Activated gamma-delta T cell treated with Interleukin-2 at 50 U/mL for 16 hours (primary cell): Measurements from ENCODE around the gene MTURN.

Source experiments
- DNase-seq: peaks from one replicate; pipeline ENCODE4 v3.0.0-alpha.2; 2020

MTURN gene

DNA sequence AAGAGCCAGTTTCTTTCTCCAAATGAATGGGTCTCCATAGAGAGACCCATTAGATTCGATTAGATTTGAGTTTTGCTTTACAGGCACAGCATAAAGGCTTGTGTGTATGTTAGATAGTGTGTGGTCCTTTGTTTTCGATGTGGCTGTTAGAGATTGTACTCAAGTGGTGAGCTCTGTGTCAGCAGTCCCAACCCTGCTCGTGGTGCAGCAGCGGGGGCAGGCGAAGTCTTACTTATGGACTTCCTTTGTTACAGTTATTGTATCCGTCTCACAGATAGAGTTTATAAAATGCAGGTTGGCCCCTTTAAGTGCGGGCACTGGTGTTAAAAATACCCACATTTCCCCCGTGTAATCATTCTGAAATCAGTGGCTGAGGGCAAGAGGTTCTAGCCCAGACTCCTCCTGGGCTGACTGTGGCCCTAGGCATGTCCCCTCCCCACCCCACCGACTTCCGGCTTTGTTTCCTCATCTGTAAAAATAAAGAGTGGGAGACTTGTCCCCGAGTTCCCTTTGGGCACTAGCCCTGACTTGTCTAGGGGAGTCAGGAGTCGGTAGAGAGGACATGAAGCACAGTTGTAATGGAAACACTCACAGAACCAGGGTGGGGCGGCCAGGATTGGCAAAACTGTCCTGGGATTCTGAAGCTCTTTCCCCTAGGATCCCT lies 28.6 kb downstream of the MTURN start:
- DNase-seq: peak; percentile 29

DNA sequence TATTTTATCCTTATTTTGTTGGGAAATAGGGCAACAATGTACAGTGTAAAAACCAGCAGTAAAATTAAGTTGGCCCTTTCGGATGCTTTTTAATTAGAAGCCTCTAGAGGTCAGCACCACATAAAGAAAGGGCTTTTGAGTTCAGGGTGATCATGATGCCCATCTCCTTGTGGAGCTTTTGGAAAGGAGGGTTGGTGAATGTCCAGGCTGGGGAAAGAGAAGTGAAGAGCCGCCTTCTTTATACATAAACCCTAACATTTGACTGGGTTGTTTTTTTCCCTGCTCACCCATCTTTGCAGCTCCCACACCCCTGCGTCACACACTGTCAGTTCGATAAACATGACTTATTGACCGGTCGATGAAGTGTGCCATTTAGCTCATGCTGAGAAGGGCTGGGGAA lies 29.8 kb downstream of the MTURN start:
- DNase-seq: no peak

GRCh38 chr7:30165590-30165989 lies 30.8 kb downstream of the MTURN start:
- no peak for DNase-seq

- no peak for DNase-seq
Measured at GRCh38 chr7:30166155-30166840, 31.5 kb downstream of the MTURN start.

GRCh38 chr7:30166841-30167235 lies 32.1 kb downstream of the MTURN start:
- no peak for DNase-seq

DNA sequence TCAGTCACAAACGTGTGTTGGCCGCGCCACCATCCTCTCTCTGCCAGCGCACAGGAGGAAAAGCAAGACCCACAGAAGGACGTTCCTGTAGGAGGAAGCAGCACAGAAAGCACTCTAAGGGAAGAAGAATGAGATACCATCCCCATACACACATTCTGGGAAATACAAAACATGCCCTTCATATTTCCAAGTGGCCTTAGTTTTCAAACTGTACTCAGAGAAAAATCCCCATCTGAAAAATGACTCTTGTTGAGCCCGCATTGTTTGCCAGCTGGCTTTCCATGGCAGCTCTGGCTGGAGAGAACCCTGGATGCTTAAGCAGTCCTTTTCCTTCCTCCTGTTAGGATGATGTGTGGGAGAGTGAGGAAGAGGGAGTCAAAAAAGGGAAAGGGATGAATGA lies 33.1 kb downstream of the MTURN start:
- DNase-seq: no peak

DNA sequence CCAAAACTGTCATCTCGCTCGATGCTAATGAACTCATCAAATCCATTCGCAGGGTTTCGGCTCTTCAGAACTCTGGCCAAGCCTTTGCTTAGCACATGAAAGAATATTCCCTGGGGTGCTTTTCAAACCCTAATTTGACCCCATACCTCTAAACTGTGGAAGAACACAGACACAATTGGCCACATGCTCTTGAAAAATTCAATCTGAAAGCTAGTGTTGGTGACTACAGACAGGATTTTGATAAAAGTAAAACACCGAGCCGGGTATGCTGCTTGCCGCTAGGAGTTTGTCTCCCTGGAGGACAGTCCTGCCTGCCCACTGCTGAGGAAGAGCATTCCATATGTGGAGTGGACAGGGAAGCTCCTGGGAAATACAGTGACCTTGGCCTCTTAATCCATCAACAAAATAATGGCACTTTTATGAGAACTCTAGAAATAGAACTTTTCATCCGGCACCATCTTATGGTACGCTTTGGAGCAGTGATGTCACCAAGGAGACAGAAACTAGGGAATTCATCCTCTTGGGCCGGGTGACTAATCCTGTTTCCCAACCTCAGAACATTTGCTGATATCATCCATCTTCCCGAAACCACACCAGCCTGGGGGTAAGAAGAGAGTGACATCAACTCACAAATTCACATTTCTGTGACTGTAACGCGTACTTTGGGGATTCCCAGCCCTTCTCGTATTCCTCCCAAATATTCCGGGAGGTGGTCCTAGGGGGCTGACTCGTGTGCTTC lies 34.2 kb downstream of the MTURN start:
- no peak for DNase-seq

DNA sequence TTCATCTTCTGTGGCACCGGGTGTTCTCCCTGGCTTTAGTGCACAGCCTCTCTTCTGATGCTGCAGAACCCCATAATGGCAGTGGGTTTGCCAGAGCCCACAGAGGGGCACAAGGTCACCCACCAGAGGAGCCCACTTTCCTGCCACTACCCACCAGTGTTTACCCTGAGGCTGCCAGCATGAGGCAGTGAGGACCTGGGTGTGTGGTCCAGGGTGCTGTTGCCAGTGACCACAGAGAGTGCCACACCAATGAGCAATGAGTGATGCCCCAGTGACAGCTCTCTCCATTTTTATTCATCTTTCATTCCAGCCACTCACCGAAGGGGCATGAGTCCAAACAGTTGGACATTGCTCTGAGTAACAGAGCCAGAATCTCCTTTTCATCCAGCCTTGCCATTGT lies 34.8 kb downstream of the MTURN start:
- DNase-seq: no peak

- DNase-seq: no peak
Measured at GRCh38 chr7:30170476-30171205, 35.9 kb downstream of the MTURN start.

DNA sequence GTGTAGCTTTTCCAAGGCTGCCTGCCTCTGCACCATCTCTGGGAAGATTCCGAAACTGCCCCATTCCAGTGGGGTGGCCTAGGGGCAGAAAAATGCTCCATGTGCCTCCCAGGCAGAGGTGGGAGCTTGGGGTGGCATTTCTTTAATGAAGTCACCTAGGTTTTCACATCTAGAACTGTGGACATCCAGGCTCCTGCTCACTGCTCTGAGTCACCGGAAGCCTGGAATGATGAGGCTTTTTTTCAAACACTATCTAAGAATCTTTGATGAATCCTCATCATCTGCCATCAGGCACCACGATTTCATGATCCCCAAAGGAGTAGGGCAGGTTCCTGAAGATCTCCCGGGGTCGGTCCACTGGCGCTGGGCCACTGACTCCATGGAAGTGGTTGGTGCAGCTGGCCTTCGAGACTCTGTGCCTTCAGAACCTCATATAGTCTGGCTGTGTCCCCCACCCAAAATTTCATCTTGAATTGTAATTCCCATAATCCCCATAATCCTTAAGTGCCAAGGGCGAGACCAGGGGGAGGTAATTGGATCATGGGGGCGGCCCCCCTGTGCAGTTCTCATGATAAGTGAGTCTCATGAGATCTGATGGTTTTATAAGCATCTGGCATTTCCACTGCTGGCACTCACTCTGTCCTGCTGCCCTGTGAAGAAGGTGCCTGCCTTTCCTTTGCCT lies 37.1 kb downstream of the MTURN start:
- no peak for DNase-seq

- no peak for DNase-seq
Measured at GRCh38 chr7:30172451-30172850, 37.7 kb downstream of the MTURN start.

- DNase-seq: no peak
Measured at GRCh38 chr7:30173058-30173897, 38.5 kb downstream of the MTURN start.

DNA sequence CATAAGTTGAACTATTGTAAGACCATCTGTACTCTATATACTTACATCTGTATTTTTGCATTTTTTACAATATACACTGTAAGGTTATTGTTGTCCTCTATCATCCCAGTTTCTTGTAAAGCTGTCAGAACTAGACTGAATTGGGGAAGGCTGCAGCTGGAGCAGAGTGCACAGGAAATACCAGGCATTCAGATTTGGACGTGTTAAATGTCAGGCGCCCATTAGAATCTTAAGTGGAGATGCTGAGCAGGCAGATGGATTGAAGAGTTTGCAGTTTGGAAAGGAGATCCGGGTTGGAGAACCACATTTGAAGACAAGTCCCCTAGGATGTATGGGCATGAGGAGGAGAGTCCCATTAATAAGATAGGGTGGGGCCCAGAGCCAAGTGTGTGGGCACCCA lies 40.4 kb downstream of the MTURN start:
- DNase-seq: no peak

- no peak for DNase-seq
Measured at GRCh38 chr7:30175636-30176147, 40.9 kb downstream of the MTURN start.

DNA sequence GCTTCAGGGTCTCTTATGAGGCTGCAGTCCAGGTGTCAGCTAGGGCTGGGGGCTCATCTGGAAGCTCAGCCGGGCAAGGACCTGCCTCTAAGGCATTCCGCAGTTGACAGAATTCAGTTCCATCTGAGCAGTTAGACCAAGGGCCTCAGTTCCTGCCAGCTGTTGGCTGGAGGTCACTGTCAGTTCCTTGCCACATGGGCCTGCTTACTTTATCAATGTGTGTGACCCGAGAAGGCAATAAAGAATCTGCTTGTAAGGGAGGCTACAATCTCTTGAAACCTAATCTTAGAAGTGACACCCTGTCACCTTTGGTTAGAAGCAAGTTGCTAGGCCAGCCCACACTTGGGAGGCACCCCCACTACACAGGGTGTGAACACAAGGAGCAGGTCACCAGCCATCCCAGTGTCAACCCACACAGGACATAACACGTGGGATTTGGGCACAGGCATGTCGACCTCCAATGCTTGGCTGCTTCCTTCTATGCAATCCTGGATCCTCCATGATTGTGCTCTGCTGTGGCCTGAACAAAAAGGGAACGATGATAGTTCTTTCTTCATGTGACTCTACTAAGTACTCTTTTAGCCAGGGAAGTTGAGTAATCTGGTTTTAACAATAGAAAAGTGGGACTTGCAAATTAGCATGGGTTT lies 41.8 kb downstream of the MTURN start:
- no peak for DNase-seq

GRCh38 chr7:30177186-30177585 lies 42.4 kb downstream of the MTURN start:
- DNase-seq: no peak

- DNase-seq: no peak
Measured at GRCh38 chr7:30177965-30178364, 43.2 kb downstream of the MTURN start.

GRCh38 chr7:30178748-30179436 lies 44.1 kb downstream of the MTURN start:
- no peak for DNase-seq

GRCh38 chr7:30180718-30181117 lies 45.9 kb downstream of the MTURN start:
- DNase-seq: no peak

DNA sequence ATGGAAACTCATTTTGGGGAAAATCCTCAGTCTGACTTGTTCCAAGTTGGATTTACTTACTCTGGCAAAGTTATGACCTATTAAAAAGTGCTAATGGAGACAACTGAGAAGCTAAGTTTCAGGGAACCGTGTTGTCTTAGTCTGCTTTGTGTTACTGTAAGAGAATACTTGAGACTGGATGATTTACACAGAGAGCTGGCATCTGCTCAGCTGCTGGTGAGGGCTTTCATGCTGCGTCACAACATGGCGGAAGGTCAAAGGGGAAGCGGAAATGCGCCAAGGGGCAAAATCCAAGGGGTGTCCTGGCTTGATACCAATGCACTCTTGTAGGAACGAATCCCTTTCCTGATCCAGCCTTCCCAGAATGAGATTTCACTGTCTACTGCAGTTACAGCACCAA lies 46.4 kb downstream of the MTURN start:
- DNase-seq: no peak
